ENCODE data around the gene COL6A1. TPM values are rescaled to one million over a fixed set of nuclear protein-coding genes. Genes with fewer than 3 reads are reported as not detected.

The COL6A1 gene
- total and polyA plus RNA-seq, 2 of the 13 experiments (the other 11 are each of a cell fraction or from before 2014, with no cell fraction given) = 3.1 to 4.8 TPM

GRCh38 chr21:45970674-45971615, 10.6 kb upstream of the COL6A1 start (continued):
- TF ChIP-seq ZNF770 (CRISPR knock-in tag; IDR thresholded peaks at IDR 0.05) (peak; percentile 24; the same call in 1 of the 2 replicates), ZNF160 (CRISPR knock-in tag; IDR thresholded peaks at IDR 0.05) (no peak), BRCA1 (CRISPR knock-in tag; IDR thresholded peaks at IDR 0.05) (no peak), FOSL1 (CRISPR knock-in tag; IDR thresholded peaks at IDR 0.05; ENCODE audit: borderline replicate concordance) (no peak), ZBTB37 (CRISPR knock-in tag; IDR thresholded peaks at IDR 0.05) (peak; percentile 36; the same call in 1 of the 2 replicates), NCOA2 (CRISPR knock-in tag; IDR thresholded peaks at IDR 0.05) (no peak), ZNF839 (CRISPR knock-in tag; IDR thresholded peaks at IDR 0.05; ENCODE audit: borderline replicate concordance) (no peak), SPEN (CRISPR knock-in tag; IDR thresholded peaks at IDR 0.05; ENCODE audit: low read depth) (peak; percentile 44; the same call in 1 of the 2 replicates), GATAD2A (CRISPR knock-in tag; IDR thresholded peaks at IDR 0.05) (0 out of 2 replicates have a peak, but pooled peaks have one; percentile 17), XRCC5 (optimal IDR thresholded peaks at IDR 0.05; ENCODE audit: low read length) (peak; percentile 32), MYNN (CRISPR knock-in tag; IDR thresholded peaks at IDR 0.05; ENCODE audit: low read depth) (no peak), ATF5 (CRISPR knock-in tag; IDR thresholded peaks at IDR 0.05; ENCODE audit: low read depth) (no peak), SALL1 (CRISPR knock-in tag; IDR thresholded peaks at IDR 0.05) (peak; percentile 43; the same call in 1 of the 2 replicates), THAP7 (CRISPR knock-in tag; IDR thresholded peaks at IDR 0.05) (no peak), PATZ1 (CRISPR knock-in tag; IDR thresholded peaks at IDR 0.05) (peak; percentile 63; the same call in 1 of the 2 replicates), TAF15 (IDR thresholded peaks at IDR 0.05; ENCODE audit: low read depth, low read length, poor library complexity, severe bottlenecking) (peak; percentile 38), HNRNPL (IDR thresholded peaks at IDR 0.05; ENCODE audit: low read depth, low read length) (peak; percentile 64; the same call in 1 of the 2 replicates), HCFC1 (IDR thresholded peaks at IDR 0.05; ENCODE audit: low read depth, low read length) (no peak), NFKB2 (CRISPR knock-in tag; IDR thresholded peaks at IDR 0.05; ENCODE audit: borderline replicate concordance) (no peak), ZSCAN5A (CRISPR knock-in tag; IDR thresholded peaks at IDR 0.05; ENCODE audit: borderline replicate concordance) (no peak)

Measured in HepG2 (cell line).